ENCODE data around the gene IQSEC3.

IQSEC3 gene

GRCh38 chr12:168763-169525 lies 102.4 kb downstream of the IQSEC3 start:
- Histone ChIP-seq H3K4me3 (ENCODE audit: low read depth in 1 of 2, low read length in 1 of 2) (no peak overlapping the region), H3K27ac (no peak overlapping the region), H3K27me3 (peaks cover 34% of the 10 kb centered on the region), H3K4me1 (ENCODE audit: control insufficient read depth in 1 of 2, insufficient read depth in 1 of 2, low read depth in 1 of 2, low read length in 1 of 2) (no peaks in the 10 kb centered on the region), H3K9me3 (no peaks in the 10 kb centered on the region), H3K36me3 (no peaks in the 10 kb centered on the region)
- TF ChIP-seq CTCF (IDR thresholded peaks at IDR 0.05): no peak

- Histone ChIP-seq H3K4me1 (ENCODE audit: control insufficient read depth in 1 of 2, insufficient read depth in 1 of 2, low read depth in 1 of 2, low read length in 1 of 2) (no peaks in the 10 kb centered on the region), H3K36me3 (no peaks in the 10 kb centered on the region), H3K27me3 (peaks cover 34% of the 10 kb centered on the region), H3K4me3 (ENCODE audit: low read depth in 1 of 2, low read length in 1 of 2) (no peak overlapping the region), H3K27ac (no peak overlapping the region), H3K9me3 (no peaks in the 10 kb centered on the region)
- no peak for TF ChIP-seq CTCF (IDR thresholded peaks at IDR 0.05)
These were observed 103.2 kb downstream of the IQSEC3 start for GRCh38 chr12:169528-170370.

GRCh38 chr12:170371-171225 lies 104.0 kb downstream of the IQSEC3 start:
- peaks cover 34% of the 10 kb centered on the region for H3K27me3 ChIP-seq
- no peaks in the 10 kb centered on the region for H3K36me3 ChIP-seq
- H3K4me1 ChIP-seq (ENCODE audit: control insufficient read depth in 1 of 2, insufficient read depth in 1 of 2, low read depth in 1 of 2, low read length in 1 of 2): no peaks in the 10 kb centered on the region
- no peaks in the 10 kb centered on the region for H3K9me3 ChIP-seq
- no peak overlapping the region for H3K27ac ChIP-seq
- H3K4me3 ChIP-seq (ENCODE audit: low read depth in 1 of 2, low read length in 1 of 2): no peak overlapping the region
- no peak for TF ChIP-seq CTCF (IDR thresholded peaks at IDR 0.05)

GRCh38 chr12:171276-171675 lies 104.7 kb downstream of the IQSEC3 start:
- H3K9me3 ChIP-seq: no peaks in the 10 kb centered on the region
- H3K36me3 ChIP-seq: no peaks in the 10 kb centered on the region
- H3K4me1 ChIP-seq (ENCODE audit: control insufficient read depth in 1 of 2, insufficient read depth in 1 of 2, low read depth in 1 of 2, low read length in 1 of 2): no peaks in the 10 kb centered on the region
- H3K27ac ChIP-seq: no peak overlapping the region
- H3K27me3 ChIP-seq: peaks cover 34% of the 10 kb centered on the region
- TF ChIP-seq CTCF (IDR thresholded peaks at IDR 0.05): no peak
- H3K4me3 ChIP-seq (ENCODE audit: low read depth in 1 of 2, low read length in 1 of 2): no peak overlapping the region
